Sciatic nerve (tissue), 2 donors: Measurements from ENCODE around the gene ZNF587. TPM values are rescaled to one million over a fixed set of nuclear protein-coding genes. Genes with fewer than 3 reads are reported as not detected.
"Not testable (repeated sequence)": the region's sequence is repeated elsewhere in the genome, so short reads cannot be mapped to it uniquely, and the experiment has no call there.

Experiments
- ATAC-seq: fragments of 200-7000 bp; cut with Tn5 transposase; one replicate; pipeline ENCODE4 v1.9.1; 2020; ENCODE audit warnings: mild to moderate bottlenecking, moderate library complexity
- DNase-seq: peaks from one replicate; pipeline ENCODE4 v3.0.0-alpha.2; 2020; ENCODE audit warnings: low spot score
- intact Hi-C: fragments of 100-400 bp; cut with DNase I; formaldehyde crosslinking; loops from one replicate; pipeline ENCODE4 v1.14.2; 2022
- total RNA-seq: library from RNA; stranded (reverse); fragmentation: NEBNext Ultra II Directional; extraction: Animal tissue kit (Norgen Biotek cat#: 25700); gene quantifications from one replicate; pipeline ENCODE4 v1.2.1, GENCODE V29; 2021
- donor health status: DM: no; HTN: no; CAD: no.
- donor health status: DM: no; HTN: no; CAD: no.

ZNF587 gene
- total RNA-seq = 40.1 TPM

- DNase-seq (peak; percentile 69), ATAC-seq (peak; percentile 99)
- intact Hi-C loops = not testable (repeated sequence)
Measured at GRCh38 chr19:57849666-57850473, at the start of gene ZNF587. ZNF587 (plus strand) TSS chr19:57849859; CDS start chr19:57850039, 180 bp downstream.

- intact Hi-C loops = no loop called here
- DNase-seq (no peak), ATAC-seq (no peak)
Measured at GRCh38 chr19:57800696-57801095, 49.0 kb upstream of the ZNF587 start.

- intact Hi-C loops = no loop called here
- ATAC-seq = no peak
- no peak for DNase-seq
Measured at GRCh38 chr19:57802269-57802668, 47.4 kb upstream of the ZNF587 start.

- intact Hi-C loops = no loop called here
- DNase-seq (no peak), ATAC-seq (no peak)
Measured at GRCh38 chr19:57803265-57803593, 46.4 kb upstream of the ZNF587 start.

GRCh38 chr19:57803594-57804325, 45.9 kb upstream of the ZNF587 start:
- ATAC-seq = peak; percentile 70
- intact Hi-C loops = no loop called here
- DNase-seq = no peak

GRCh38 chr19:57807541-57807940, 42.1 kb upstream of the ZNF587 start:
- no peak for ATAC-seq
- no peak for DNase-seq
- intact Hi-C loops = no loop called here

GRCh38 chr19:57810410-57811295, 39.0 kb upstream of the ZNF587 start:
- intact Hi-C loops, ATAC-seq, DNase-seq: not testable (repeated sequence)

GRCh38 chr19:57812226-57812625, 37.4 kb upstream of the ZNF587 start:
- DNase-seq = no peak
- intact Hi-C loops = no loop called here
- no peak for ATAC-seq

- ATAC-seq, DNase-seq, intact Hi-C loops: not testable (repeated sequence)
Measured at GRCh38 chr19:57812975-57813820, 36.5 kb upstream of the ZNF587 start.

- DNase-seq (no peak), ATAC-seq (peak; percentile 1)
- intact Hi-C loops = no loop called here
Measured at GRCh38 chr19:57813919-57814504, 35.6 kb upstream of the ZNF587 start.

- intact Hi-C loops = no loop called here
- ATAC-seq = peak; percentile 97
Measured at GRCh38 chr19:57814505-57815246, 35.0 kb upstream of the ZNF587 start, which contains the start of gene ZNF552. ZNF552 (minus strand) TSS chr19:57814913; CDS start chr19:57814743, 170 bp downstream.

GRCh38 chr19:57815247-57816075, 34.2 kb upstream of the ZNF587 start:
- intact Hi-C loops = no loop called here
- DNase-seq (no peak), ATAC-seq (no peak)

More at GRCh38 chr19:57814505-57815246, 35.0 kb upstream of the ZNF587 start, which contains the start of gene ZNF552:
- DNase-seq = peak; percentile 84

- ATAC-seq (no peak), DNase-seq (no peak)
- intact Hi-C loops = no loop called here
Measured at GRCh38 chr19:57816652-57817051, 33.0 kb upstream of the ZNF587 start.

GRCh38 chr19:57817976-57818375, 31.7 kb upstream of the ZNF587 start:
- intact Hi-C loops = no loop called here
- ATAC-seq (no peak), DNase-seq (no peak)

- intact Hi-C loops = no loop called here
- DNase-seq = no peak
- no peak for ATAC-seq
Measured at GRCh38 chr19:57818378-57818777, 31.3 kb upstream of the ZNF587 start.

GRCh38 chr19:57819475-57820148, 30.0 kb upstream of the ZNF587 start:
- DNase-seq (peak; percentile 82), ATAC-seq (peak; percentile 94)
- intact Hi-C loops = no loop called here
